NB4 (cell line): ENCODE results near the gene GSTO1.

Experiments
- CTCF ChIP-seq: IDR thresholded peaks from one replicate; pipeline ENCODE4 v1.5.1; 2012; ENCODE audit warnings: low read depth, low read length
- POLR2A ChIP-seq: IDR thresholded peaks from 2 replicates; pipeline ENCODE4 v1.6.1; 2011; ENCODE audit warnings: mild to moderate bottlenecking; ENCODE audit not compliant: insufficient read length; ENCODE audit errors: extremely low read depth

DNA sequence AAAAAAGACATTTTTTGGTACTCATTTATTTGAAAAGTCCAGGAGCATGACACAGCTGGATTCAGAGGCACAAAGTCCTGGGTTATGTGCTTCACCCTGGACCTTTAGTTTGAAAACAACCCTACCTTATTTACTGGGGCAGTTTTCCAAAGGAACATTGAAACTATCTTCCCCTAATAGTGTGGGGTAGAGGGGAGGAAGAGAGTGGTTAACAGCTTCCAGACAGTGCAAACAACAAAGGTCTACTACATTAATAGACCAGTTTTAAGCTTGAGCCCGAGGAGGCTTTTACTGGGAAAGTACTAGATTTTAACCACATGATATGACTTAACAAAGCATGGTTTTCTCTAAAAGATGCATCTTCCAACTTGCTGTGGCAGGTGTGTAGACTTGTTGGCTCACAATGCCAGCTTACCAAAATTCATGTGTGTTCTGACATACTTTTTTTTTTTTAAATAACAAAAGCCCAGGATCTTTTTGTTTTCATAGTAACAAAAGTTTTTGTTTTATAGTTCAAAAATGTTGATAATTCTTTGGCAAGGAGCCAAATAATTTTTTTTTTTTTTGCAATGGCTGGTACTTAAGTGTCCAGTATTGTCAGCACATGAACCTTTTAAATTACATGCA is 1.8 kb downstream of the GSTO1 start:
- TF ChIP-seq CTCF (no peak), POLR2A (no peak)
